ENCODE results near the gene PITPNM3.

Gene PITPNM3

GRCh38 chr17:6455321-6455705 lies 101.0 kb downstream of the PITPNM3 start:
- H3K9ac ChIP-seq (ENCODE audit: insufficient read length), result no peak overlapping the region
- H3K36me3 ChIP-seq (ENCODE audit: insufficient read depth, low read length), result no peaks in the 10 kb centered on the region; the same call in 1 of the 2 replicates
- H3K9me3 ChIP-seq (ENCODE audit: low read depth, low read length), result no peaks in the 10 kb centered on the region
- H3K4me3 ChIP-seq, result no peak overlapping the region
- no peak for DNase-seq (ENCODE audit: low read depth, low spot score)
- TF ChIP-seq POLR2AphosphoS5 (IDR thresholded peaks at IDR 0.05; ENCODE audit: borderline replicate concordance, low read depth, low read length), result no peak
- TF ChIP-seq EZH2 (IDR thresholded peaks at IDR 0.05), result no peak
- TF ChIP-seq FOXP2 (optimal IDR thresholded peaks at IDR 0.05; ENCODE audit: control extremely low read depth, extremely low read length, insufficient read depth), result no peak
- no peak overlapping the region for H3K27ac ChIP-seq

GRCh38 chr17:6454495-6455320 lies 101.6 kb downstream of the PITPNM3 start:
- no peaks in the 10 kb centered on the region for H3K9me3 ChIP-seq (ENCODE audit: low read depth, low read length)
- no peak overlapping the region for H3K4me3 ChIP-seq
- no peak overlapping the region for H3K27ac ChIP-seq
- no peak for DNase-seq (ENCODE audit: low read depth, low spot score)
- no peak overlapping the region for H3K9ac ChIP-seq (ENCODE audit: insufficient read length)
- peaks cover 4% of the 10 kb centered on the region; the same call in 1 of the 2 replicates for H3K36me3 ChIP-seq (ENCODE audit: insufficient read depth, low read length)
- TF ChIP-seq FOXP2 (optimal IDR thresholded peaks at IDR 0.05; ENCODE audit: control extremely low read depth, extremely low read length, insufficient read depth) (no peak), EZH2 (IDR thresholded peaks at IDR 0.05) (no peak), POLR2AphosphoS5 (IDR thresholded peaks at IDR 0.05; ENCODE audit: borderline replicate concordance, low read depth, low read length) (no peak)

GRCh38 chr17:6453279-6454024 lies 102.9 kb downstream of the PITPNM3 start:
- Histone ChIP-seq H3K9ac (ENCODE audit: insufficient read length) (no peak overlapping the region), H3K27ac (no peak overlapping the region)

GRCh38 chr17:6452471-6453266 lies 103.7 kb downstream of the PITPNM3 start:
- no peak for DNase-seq (ENCODE audit: low read depth, low spot score)
- TF ChIP-seq POLR2AphosphoS5 (IDR thresholded peaks at IDR 0.05; ENCODE audit: borderline replicate concordance, low read depth, low read length), result no peak
- TF ChIP-seq EZH2 (IDR thresholded peaks at IDR 0.05), result no peak
- no peak for TF ChIP-seq FOXP2 (optimal IDR thresholded peaks at IDR 0.05; ENCODE audit: control extremely low read depth, extremely low read length, insufficient read depth)
- Histone ChIP-seq H3K9me3 (ENCODE audit: low read depth, low read length) (no peaks in the 10 kb centered on the region), H3K36me3 (ENCODE audit: insufficient read depth, low read length) (peaks cover 12% of the 10 kb centered on the region; the same call in 1 of the 2 replicates), H3K4me3 (no peak overlapping the region), H3K27ac (no peak overlapping the region), H3K9ac (ENCODE audit: insufficient read length) (no peak overlapping the region)

More at GRCh38 chr17:6453279-6454024, 102.9 kb downstream of the PITPNM3 start:
- Histone ChIP-seq H3K4me3 (no peak overlapping the region), H3K9me3 (ENCODE audit: low read depth, low read length) (no peaks in the 10 kb centered on the region), H3K36me3 (ENCODE audit: insufficient read depth, low read length) (peaks cover 12% of the 10 kb centered on the region; the same call in 1 of the 2 replicates)
- TF ChIP-seq POLR2AphosphoS5 (IDR thresholded peaks at IDR 0.05; ENCODE audit: borderline replicate concordance, low read depth, low read length), result no peak
- no peak for TF ChIP-seq EZH2 (IDR thresholded peaks at IDR 0.05)
- no peak for TF ChIP-seq FOXP2 (optimal IDR thresholded peaks at IDR 0.05; ENCODE audit: control extremely low read depth, extremely low read length, insufficient read depth)
- no peak for DNase-seq (ENCODE audit: low read depth, low spot score)

GRCh38 chr17:6450926-6451832 lies 105.2 kb downstream of the PITPNM3 start:
- peaks cover 17% of the 10 kb centered on the region; the same call in 1 of the 2 replicates for H3K36me3 ChIP-seq (ENCODE audit: insufficient read depth, low read length)

GRCh38 chr17:6449307-6449706 lies 107.0 kb downstream of the PITPNM3 start:
- no peak for DNase-seq (ENCODE audit: low read depth, low spot score)
- no peak overlapping the region for H3K27ac ChIP-seq
- H3K4me3 ChIP-seq, result no peak overlapping the region
- no peak overlapping the region for H3K9ac ChIP-seq (ENCODE audit: insufficient read length)
- H3K9me3 ChIP-seq (ENCODE audit: low read depth, low read length), result no peaks in the 10 kb centered on the region
- H3K36me3 ChIP-seq (ENCODE audit: insufficient read depth, low read length), result peaks cover 23% of the 10 kb centered on the region; the same call in 1 of the 2 replicates
- TF ChIP-seq FOXP2 (optimal IDR thresholded peaks at IDR 0.05; ENCODE audit: control extremely low read depth, extremely low read length, insufficient read depth), result no peak
- TF ChIP-seq POLR2AphosphoS5 (IDR thresholded peaks at IDR 0.05; ENCODE audit: borderline replicate concordance, low read depth, low read length), result no peak
- TF ChIP-seq EZH2 (IDR thresholded peaks at IDR 0.05), result no peak

More at GRCh38 chr17:6450926-6451832, 105.2 kb downstream of the PITPNM3 start:
- TF ChIP-seq POLR2AphosphoS5 (IDR thresholded peaks at IDR 0.05; ENCODE audit: borderline replicate concordance, low read depth, low read length), result no peak
- TF ChIP-seq FOXP2 (optimal IDR thresholded peaks at IDR 0.05; ENCODE audit: control extremely low read depth, extremely low read length, insufficient read depth), result no peak
- TF ChIP-seq EZH2 (IDR thresholded peaks at IDR 0.05), result no peak
- H3K9ac ChIP-seq (ENCODE audit: insufficient read length), result no peak overlapping the region
- no peak overlapping the region for H3K27ac ChIP-seq
- no peaks in the 10 kb centered on the region for H3K9me3 ChIP-seq (ENCODE audit: low read depth, low read length)
- H3K4me3 ChIP-seq, result no peak overlapping the region
- DNase-seq (ENCODE audit: low read depth, low spot score), result no peak

GRCh38 chr17:6448473-6448872 lies 107.9 kb downstream of the PITPNM3 start:
- H3K9ac ChIP-seq (ENCODE audit: insufficient read length), result no peak overlapping the region
- no peak overlapping the region for H3K4me3 ChIP-seq
- H3K27ac ChIP-seq, result no peak overlapping the region
- peaks cover 23% of the 10 kb centered on the region; the same call in 1 of the 2 replicates for H3K36me3 ChIP-seq (ENCODE audit: insufficient read depth, low read length)
- H3K9me3 ChIP-seq (ENCODE audit: low read depth, low read length), result no peaks in the 10 kb centered on the region
- DNase-seq (ENCODE audit: low read depth, low spot score), result no peak
- TF ChIP-seq POLR2AphosphoS5 (IDR thresholded peaks at IDR 0.05; ENCODE audit: borderline replicate concordance, low read depth, low read length), result no peak
- TF ChIP-seq FOXP2 (optimal IDR thresholded peaks at IDR 0.05; ENCODE audit: control extremely low read depth, extremely low read length, insufficient read depth), result no peak
- TF ChIP-seq EZH2 (IDR thresholded peaks at IDR 0.05), result no peak
